ENCODE data around the gene PPP1R1C.
A peak's percentile ranks its signal among the peaks of the same experiment; 100 is the strongest.
"Not testable (repeated sequence)": the region's sequence is repeated elsewhere in the genome, so short reads cannot be mapped to it uniquely, and the experiment has no call there.

Gene PPP1R1C

GRCh38 chr2:181948227-181948626 is 37.4 kb upstream of the PPP1R1C start:
- Histone ChIP-seq H3K4me1 (ENCODE audit: insufficient read depth, insufficient read length) (no peaks in the 10 kb centered on the region), H3K36me3 (ENCODE audit: insufficient read depth, insufficient read length, low read length) (no peaks in the 10 kb centered on the region), H3K9me3 (ENCODE audit: insufficient read depth, low read length) (no peaks in the 10 kb centered on the region), H3K27me3 (ENCODE audit: insufficient read depth, insufficient read length) (no peaks in the 10 kb centered on the region), H3K9ac (ENCODE audit: insufficient read length, low read depth) (no peak overlapping the region), H3K4me3 (ENCODE audit: insufficient read length, low read depth) (no peak overlapping the region)
- TF ChIP-seq ZNF274 (IDR thresholded peaks at IDR 0.05; ENCODE audit: low read depth, low read length) = no peak
- TF ChIP-seq YY1 (IDR thresholded peaks at IDR 0.05; ENCODE audit: insufficient read depth, insufficient read length) = no peak
- no peak for TF ChIP-seq SUZ12 (IDR thresholded peaks at IDR 0.05; ENCODE audit: extremely low read depth, insufficient read depth, insufficient read length)
- no peak for DNase-seq (ENCODE audit: low read depth, low spot score)

- H3K9me3 ChIP-seq (ENCODE audit: insufficient read depth, low read length) = no peaks in the 10 kb centered on the region
- no peak overlapping the region for H3K9ac ChIP-seq (ENCODE audit: insufficient read length, low read depth)
- DNase-seq (ENCODE audit: low read depth, low spot score) = no peak
These were observed 36.6 kb upstream of the PPP1R1C start for GRCh38 chr2:181949047-181949446.

GRCh38 chr2:181952404-181953226 is 33.0 kb upstream of the PPP1R1C start:
- Histone ChIP-seq H3K9ac (ENCODE audit: insufficient read length, low read depth) (no peak overlapping the region), H3K27me3 (ENCODE audit: insufficient read depth, insufficient read length) (no peaks in the 10 kb centered on the region), H3K4me1 (ENCODE audit: insufficient read depth, insufficient read length) (no peaks in the 10 kb centered on the region), H3K9me3 (ENCODE audit: insufficient read depth, low read length) (no peaks in the 10 kb centered on the region), H3K36me3 (ENCODE audit: insufficient read depth, insufficient read length, low read length) (no peaks in the 10 kb centered on the region), H3K4me3 (ENCODE audit: insufficient read length, low read depth) (no peak overlapping the region)
- no peak for DNase-seq (ENCODE audit: low read depth, low spot score)
- TF ChIP-seq SUZ12 (IDR thresholded peaks at IDR 0.05; ENCODE audit: extremely low read depth, insufficient read depth, insufficient read length) (no peak), ZNF274 (IDR thresholded peaks at IDR 0.05; ENCODE audit: low read depth, low read length) (no peak), YY1 (IDR thresholded peaks at IDR 0.05; ENCODE audit: insufficient read depth, insufficient read length) (no peak)

More at GRCh38 chr2:181949047-181949446, 36.6 kb upstream of the PPP1R1C start:
- Histone ChIP-seq H3K36me3 (ENCODE audit: insufficient read depth, insufficient read length, low read length) (no peaks in the 10 kb centered on the region), H3K27me3 (ENCODE audit: insufficient read depth, insufficient read length) (no peaks in the 10 kb centered on the region), H3K4me1 (ENCODE audit: insufficient read depth, insufficient read length) (no peaks in the 10 kb centered on the region), H3K4me3 (ENCODE audit: insufficient read length, low read depth) (no peak overlapping the region)
- TF ChIP-seq SUZ12 (IDR thresholded peaks at IDR 0.05; ENCODE audit: extremely low read depth, insufficient read depth, insufficient read length) (no peak), YY1 (IDR thresholded peaks at IDR 0.05; ENCODE audit: insufficient read depth, insufficient read length) (no peak), ZNF274 (IDR thresholded peaks at IDR 0.05; ENCODE audit: low read depth, low read length) (no peak)

DNA sequence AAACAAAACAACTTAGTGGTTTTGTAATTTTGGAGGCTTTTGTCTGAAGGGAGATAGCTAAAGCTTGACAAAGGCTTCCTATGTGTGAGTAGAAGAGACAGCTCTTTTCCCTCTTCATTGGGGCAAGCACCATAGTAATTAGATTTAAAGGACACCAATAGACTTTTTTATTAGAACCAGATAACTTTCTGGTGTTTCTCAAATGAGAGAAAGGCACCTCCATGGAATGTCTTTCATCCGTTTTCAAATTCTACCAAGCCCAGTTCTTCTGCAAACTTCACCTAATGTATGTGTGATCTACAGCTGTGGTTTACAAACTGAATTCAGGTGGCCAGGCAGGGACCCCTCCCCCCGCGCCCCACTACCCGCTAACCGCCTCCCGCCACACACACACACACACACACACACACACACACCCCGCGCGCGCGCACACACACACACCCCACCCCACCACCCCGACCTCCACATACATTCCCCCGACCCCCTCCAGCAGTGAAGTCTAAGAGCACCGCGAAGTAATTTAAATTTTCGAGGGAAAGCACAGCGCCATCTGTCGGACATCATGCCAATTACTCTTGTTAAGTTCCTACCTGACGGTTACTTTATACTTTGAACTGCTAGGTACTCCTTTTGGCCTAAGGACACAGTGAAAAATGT is 31.6 kb upstream of the PPP1R1C start:
- H3K4me3 ChIP-seq (ENCODE audit: insufficient read length, low read depth) = no peak overlapping the region
- H3K36me3 ChIP-seq (ENCODE audit: insufficient read depth, insufficient read length, low read length) = no peaks in the 10 kb centered on the region
- H3K27me3 ChIP-seq (ENCODE audit: insufficient read depth, insufficient read length) = no peaks in the 10 kb centered on the region
- no peak for TF ChIP-seq ZNF274 (IDR thresholded peaks at IDR 0.05; ENCODE audit: low read depth, low read length)
- no peak for TF ChIP-seq SUZ12 (IDR thresholded peaks at IDR 0.05; ENCODE audit: extremely low read depth, insufficient read depth, insufficient read length)
- TF ChIP-seq YY1 (IDR thresholded peaks at IDR 0.05; ENCODE audit: insufficient read depth, insufficient read length) = no peak
- peak overlapping the region; percentile 17 for H3K9ac ChIP-seq (ENCODE audit: insufficient read length, low read depth)
- no peaks in the 10 kb centered on the region for H3K4me1 ChIP-seq (ENCODE audit: insufficient read depth, insufficient read length)
- peak; percentile 79 for DNase-seq (ENCODE audit: low read depth, low spot score)
- no peaks in the 10 kb centered on the region for H3K9me3 ChIP-seq (ENCODE audit: insufficient read depth, low read length)

DNA sequence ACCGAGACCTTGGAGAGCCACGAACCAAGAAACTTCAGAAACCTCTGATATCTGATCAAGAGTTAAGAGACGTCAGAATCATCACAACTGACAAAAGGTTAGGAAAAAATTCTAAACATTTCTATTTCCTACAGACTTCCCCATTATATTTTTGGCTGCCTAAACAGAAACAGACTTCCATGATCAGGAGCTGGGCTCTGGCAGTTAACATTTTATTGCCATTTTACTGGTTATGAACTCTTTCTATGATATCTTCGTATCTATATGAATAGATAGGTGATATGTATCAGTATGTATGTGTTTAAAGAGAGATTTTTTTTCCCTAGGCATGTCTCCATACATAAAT is 31.1 kb upstream of the PPP1R1C start:
- Histone ChIP-seq H3K4me1 (ENCODE audit: insufficient read depth, insufficient read length) (no peaks in the 10 kb centered on the region), H3K9ac (ENCODE audit: insufficient read length, low read depth) (peak overlapping the region; percentile 17), H3K9me3 (ENCODE audit: insufficient read depth, low read length) (no peaks in the 10 kb centered on the region), H3K4me3 (ENCODE audit: insufficient read length, low read depth) (no peak overlapping the region), H3K27me3 (ENCODE audit: insufficient read depth, insufficient read length) (no peaks in the 10 kb centered on the region), H3K36me3 (ENCODE audit: insufficient read depth, insufficient read length, low read length) (no peaks in the 10 kb centered on the region)
- no peak for TF ChIP-seq SUZ12 (IDR thresholded peaks at IDR 0.05; ENCODE audit: extremely low read depth, insufficient read depth, insufficient read length)
- TF ChIP-seq ZNF274 (IDR thresholded peaks at IDR 0.05; ENCODE audit: low read depth, low read length) = no peak
- TF ChIP-seq YY1 (IDR thresholded peaks at IDR 0.05; ENCODE audit: insufficient read depth, insufficient read length) = no peak
- DNase-seq (ENCODE audit: low read depth, low spot score) = no peak

GRCh38 chr2:181955010-181955409 is 30.6 kb upstream of the PPP1R1C start:
- Histone ChIP-seq H3K4me3 (ENCODE audit: insufficient read length, low read depth) (no peak overlapping the region), H3K4me1 (ENCODE audit: insufficient read depth, insufficient read length) (no peaks in the 10 kb centered on the region), H3K27me3 (ENCODE audit: insufficient read depth, insufficient read length) (no peaks in the 10 kb centered on the region), H3K9me3 (ENCODE audit: insufficient read depth, low read length) (no peaks in the 10 kb centered on the region), H3K9ac (ENCODE audit: insufficient read length, low read depth) (no peak overlapping the region), H3K36me3 (ENCODE audit: insufficient read depth, insufficient read length, low read length) (no peaks in the 10 kb centered on the region)
- DNase-seq (ENCODE audit: low read depth, low spot score) = no peak
- TF ChIP-seq YY1 (IDR thresholded peaks at IDR 0.05; ENCODE audit: insufficient read depth, insufficient read length) = no peak
- no peak for TF ChIP-seq SUZ12 (IDR thresholded peaks at IDR 0.05; ENCODE audit: extremely low read depth, insufficient read depth, insufficient read length)
- no peak for TF ChIP-seq ZNF274 (IDR thresholded peaks at IDR 0.05; ENCODE audit: low read depth, low read length)

DNA sequence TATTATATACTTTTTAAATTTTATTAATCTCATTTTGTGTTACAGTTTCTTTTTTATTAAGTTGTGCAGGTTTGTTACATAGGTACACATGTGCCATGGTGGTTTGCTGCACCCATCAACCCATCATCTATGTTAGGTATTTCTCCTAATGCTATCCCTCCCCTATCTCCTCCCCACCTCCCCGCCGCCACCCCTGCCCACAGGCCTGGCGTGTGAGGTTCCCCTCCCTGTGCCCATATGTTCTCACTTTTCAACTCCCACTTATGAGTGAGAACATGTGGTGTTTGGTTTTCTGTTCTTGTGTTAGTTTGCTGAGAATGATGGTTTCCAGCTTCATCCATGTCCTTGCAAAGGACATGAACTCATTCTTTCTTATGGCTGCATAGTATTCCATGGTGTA is 29.8 kb upstream of the PPP1R1C start:
- not testable (repeated sequence) for H3K36me3 ChIP-seq (ENCODE audit: insufficient read depth, insufficient read length, low read length); DNase-seq (ENCODE audit: low read depth, low spot score); H3K4me3 ChIP-seq (ENCODE audit: insufficient read length, low read depth); H3K4me1 ChIP-seq (ENCODE audit: insufficient read depth, insufficient read length); H3K9me3 ChIP-seq (ENCODE audit: insufficient read depth, low read length); H3K9ac ChIP-seq (ENCODE audit: insufficient read length, low read depth); H3K27me3 ChIP-seq (ENCODE audit: insufficient read depth, insufficient read length)
